Hematopoietic multipotent progenitor cell treated with erythropoietin and hydrocortisone succinate and interleukin-3 and kit ligand, for 8 days (in vitro differentiated cells): Measurements from ENCODE around the gene PSPN.
A peak's percentile ranks its signal among the peaks of the same experiment; 100 is the strongest.

Experiments used
- DNase-seq: peaks from one replicate; pipeline ENCODE4 v3.0.0-alpha.2; 2015

Gene PSPN

GRCh38 chr19:6375411-6376010 lies at the start of gene PSPN:
PSPN (minus strand) TSS chr19:6375933; CDS start chr19:6375849, 84 bp downstream.
- no peak for DNase-seq

GRCh38 chr19:6424939-6425731 lies 49.4 kb upstream of the PSPN start:
- peak; percentile 100 for DNase-seq

- DNase-seq, result peak; percentile 7
Observed at GRCh38 chr19:6424195-6424938, 48.6 kb upstream of the PSPN start, which contains the start of gene KHSRP. KHSRP (minus strand) TSS chr19:6424811; CDS start chr19:6424701, 110 bp downstream.

GRCh38 chr19:6423499-6424194 lies 47.9 kb upstream of the PSPN start:
- peak; percentile 75 for DNase-seq

GRCh38 chr19:6421075-6422014 lies 45.6 kb upstream of the PSPN start:
- DNase-seq, result no peak

GRCh38 chr19:6418562-6418932 lies 42.8 kb upstream of the PSPN start:
- DNase-seq, result no peak

- DNase-seq, result no peak
Observed at GRCh38 chr19:6417713-6418561, 42.2 kb upstream of the PSPN start.

- DNase-seq, result no peak
Observed at GRCh38 chr19:6416658-6417405, 41.1 kb upstream of the PSPN start.

- DNase-seq, result no peak
Observed at GRCh38 chr19:6415591-6416190, 40.0 kb upstream of the PSPN start.

GRCh38 chr19:6414793-6415590 lies 39.3 kb upstream of the PSPN start:
- no peak for DNase-seq

- DNase-seq, result no peak
Observed at GRCh38 chr19:6413721-6414643, 38.2 kb upstream of the PSPN start.

- no peak for DNase-seq
Observed at GRCh38 chr19:6413291-6413690, 37.6 kb upstream of the PSPN start.

- DNase-seq, result peak; percentile 41
Observed at GRCh38 chr19:6412447-6413091, 36.8 kb upstream of the PSPN start.

GRCh38 chr19:6412061-6412446 lies 36.3 kb upstream of the PSPN start:
- no peak for DNase-seq

GRCh38 chr19:6409346-6409745 lies 33.6 kb upstream of the PSPN start:
- no peak for DNase-seq

GRCh38 chr19:6406401-6406800 lies 30.7 kb upstream of the PSPN start:
- no peak for DNase-seq
